Loucy (cell line): ENCODE measurements around the gene ITGB7.
A peak's percentile ranks its signal among the peaks of the same experiment; 100 is the strongest.
"Not testable (repeated sequence)": the region's sequence is repeated elsewhere in the genome, so short reads cannot be mapped to it uniquely, and the experiment has no call there.

ENCODE experiments used
- H2AFZ ChIP-seq: fragments of 200-600 bp; sonication (generic); 2 replicates; pipeline ENCODE4 v1.6.0; 2016; ENCODE audit warnings: antibody characterized with exemption, mild to moderate bottlenecking, low read length, moderate library complexity
- H3F3A ChIP-seq: fragments of 200-600 bp; 2 replicates; pipeline ENCODE4 v1.6.0; 2016; ENCODE audit warnings: antibody characterized with exemption, low read depth, mild to moderate bottlenecking
- H3K27me3 ChIP-seq: fragments of 200-600 bp; sonication (generic); 2 replicates; pipeline ENCODE4 v1.6.1; 2014; ENCODE audit warnings: low read length, mild to moderate bottlenecking; ENCODE audit not compliant: insufficient read depth, poor library complexity, severe bottlenecking
- H3K36me3 ChIP-seq: fragments of 200-600 bp; sonication (generic); 2 replicates; pipeline ENCODE4 v1.6.1; 2016; ENCODE audit warnings: low read length; ENCODE audit not compliant: insufficient read depth
- H3K4me1 ChIP-seq: fragments of 200-600 bp; sonication (generic); 2 replicates; pipeline ENCODE4 v1.5.1; 2014; ENCODE audit warnings: low read length, mild to moderate bottlenecking; ENCODE audit not compliant: insufficient read depth, poor library complexity, severe bottlenecking
- H3K4me2 ChIP-seq: fragments of 200-600 bp; sonication (generic); 2 replicates; pipeline ENCODE4 v1.6.0; 2014; ENCODE audit warnings: antibody characterized with exemption, low read length, low read depth, mild to moderate bottlenecking; ENCODE audit not compliant: poor library complexity, severe bottlenecking
- H3K4me3 ChIP-seq: fragments of 200-600 bp; sonication (generic); 2 replicates; pipeline ENCODE4 v1.5.1; 2014; ENCODE audit warnings: low read length, mild to moderate bottlenecking, mixed read lengths; ENCODE audit not compliant: poor library complexity, severe bottlenecking
- H3K79me2 ChIP-seq: fragments of 200-600 bp; sonication (generic); 2 replicates; pipeline ENCODE4 v1.6.1; 2014; ENCODE audit warnings: low read length; ENCODE audit not compliant: insufficient read depth
- H3K9ac ChIP-seq: fragments of 200-600 bp; sonication (generic); 2 replicates; pipeline ENCODE4 v1.6.0; 2014; ENCODE audit warnings: mild to moderate bottlenecking, low read depth, low read length, moderate library complexity; ENCODE audit not compliant: poor library complexity, severe bottlenecking
- H3K9me2 ChIP-seq: fragments of 200-600 bp; sonication (generic); replicated peaks from 2 replicates; pipeline ENCODE4 v1.6.1; 2016; ENCODE audit warnings: low read depth, low read length, mixed read lengths
- H3K9me3 ChIP-seq: fragments of 200-600 bp; sonication (generic); 2 replicates; pipeline ENCODE4 v1.6.1; 2014; ENCODE audit warnings: mild to moderate bottlenecking, antibody characterized with exemption, low read length, low read depth; ENCODE audit not compliant: insufficient read depth
- H4K20me1 ChIP-seq: fragments of 200-600 bp; sonication (generic); 2 replicates; pipeline ENCODE4 v1.6.0; 2014; ENCODE audit warnings: antibody characterized with exemption, low read length, mild to moderate bottlenecking; ENCODE audit not compliant: insufficient read depth, poor library complexity, severe bottlenecking
- CTCF ChIP-seq: fragments of 200-600 bp; sonication (generic); conservative IDR thresholded peaks from 2 replicates; pipeline ENCODE4 v1.5.1; 2014; ENCODE audit warnings: mild to moderate bottlenecking, antibody characterized with exemption, low read length
- EZH2phosphoT487 ChIP-seq: fragments of 200-600 bp; IDR thresholded peaks from 2 replicates; pipeline ENCODE4 v1.6.1; 2018; ENCODE audit warnings: antibody characterized with exemption, mild to moderate bottlenecking, moderate library complexity, borderline replicate concordance

Gene ITGB7

GRCh38 chr12:53180931-53181645, 26.0 kb downstream of the ITGB7 start:
- Histone ChIP-seq H3K27me3 (no peaks in the 10 kb centered on the region), H3K9me3 (no peaks in the 10 kb centered on the region), H3K79me2 (peaks cover 39% of the 10 kb centered on the region), H3K4me1 (peaks cover 52% of the 10 kb centered on the region), H3K4me2 (peak overlapping the region; percentile 97), H3F3A (peaks cover 3% of the 10 kb centered on the region; the same call in 1 of the 2 replicates), H3K9me2 (no peaks in the 10 kb centered on the region), H2AFZ (peak overlapping the region; percentile 98), H4K20me1 (peaks cover 34% of the 10 kb centered on the region), H3K9ac (peak overlapping the region; percentile 89), H3K4me3 (peak overlapping the region; percentile 83), H3K36me3 (peaks cover 21% of the 10 kb centered on the region; the same call in 1 of the 2 replicates)
- TF ChIP-seq EZH2phosphoT487 (no peak), CTCF (no peak)

- TF ChIP-seq EZH2phosphoT487 (no peak), CTCF (no peak)
- H3K9me2 ChIP-seq, result no peaks in the 10 kb centered on the region
- H3K4me2 ChIP-seq, result peak within 1 kb of the TSS; percentile 97
- peak within 1 kb of the TSS; percentile 83 for H3K4me3 ChIP-seq
- peak within 1 kb of the TSS; percentile 89 for H3K9ac ChIP-seq
- H3K9me3 ChIP-seq, result no peaks in the 10 kb centered on the region
- peaks cover 47% of the 10 kb centered on the region for H3K4me1 ChIP-seq
- peaks cover 34% of the 10 kb centered on the region for H4K20me1 ChIP-seq
- peak within 1 kb of the TSS; percentile 98 for H2AFZ ChIP-seq
- H3K79me2 ChIP-seq, result peaks cover 39% of the 10 kb centered on the region
- H3K36me3 ChIP-seq, result peaks cover 14% of the 10 kb centered on the region; the same call in 1 of the 2 replicates
- H3K27me3 ChIP-seq, result no peaks in the 10 kb centered on the region
- H3F3A ChIP-seq, result peaks cover 3% of the 10 kb centered on the region; the same call in 1 of the 2 replicates
Measured at GRCh38 chr12:53180220-53180930, 26.7 kb downstream of the ITGB7 start, which contains the start of the genes CSAD and ZNF740. Gene CSAD, minus strand, starts transcription at chr12:53180925. Its CDS starts 7,455 bp downstream, at chr12:53173470. Gene ZNF740, plus strand, starts transcription at chr12:53180722. Its CDS starts 1,262 bp downstream, at chr12:53181984.

GRCh38 chr12:53179687-53180219, 27.3 kb downstream of the ITGB7 start:
- Histone ChIP-seq H3K79me2 (peaks cover 37% of the 10 kb centered on the region), H3K4me2 (peak overlapping the region; percentile 95), H3K4me3 (peak overlapping the region; percentile 83), H3K27me3 (no peaks in the 10 kb centered on the region), H3F3A (peaks cover 3% of the 10 kb centered on the region; the same call in 1 of the 2 replicates), H4K20me1 (peaks cover 30% of the 10 kb centered on the region), H3K9me3 (no peaks in the 10 kb centered on the region), H3K36me3 (peaks cover 12% of the 10 kb centered on the region; the same call in 1 of the 2 replicates), H3K4me1 (peaks cover 40% of the 10 kb centered on the region), H3K9ac (peak overlapping the region; percentile 89), H3K9me2 (no peaks in the 10 kb centered on the region), H2AFZ (peak overlapping the region; percentile 98)
- TF ChIP-seq EZH2phosphoT487, result no peak
- TF ChIP-seq CTCF, result no peak

- H3F3A ChIP-seq, H3K4me2 ChIP-seq: not testable (repeated sequence)
Measured at GRCh38 chr12:53178803-53179202, 28.2 kb downstream of the ITGB7 start.

More at GRCh38 chr12:53178803-53179202, 28.2 kb downstream of the ITGB7 start:
- Histone ChIP-seq H3K79me2 (peaks cover 28% of the 10 kb centered on the region), H4K20me1 (peaks cover 28% of the 10 kb centered on the region), H3K4me1 (peaks cover 34% of the 10 kb centered on the region)
- H3K27me3 ChIP-seq, H3K36me3 ChIP-seq, H2AFZ ChIP-seq, H3K9me2 ChIP-seq, H3K9me3 ChIP-seq, H3K9ac ChIP-seq, H3K4me3 ChIP-seq: not testable (repeated sequence)
